Esophagus muscularis mucosa (tissue), 4 donors: ENCODE data around the gene PIAS4. TPM values are rescaled to one million over a fixed set of nuclear protein-coding genes. Genes with fewer than 3 reads are reported as not detected.

Experiments used
- DNase-seq: peaks from one replicate; pipeline ENCODE4 v3.0.0-alpha.2; 2017; ENCODE audit errors: extremely low spot score
- H3K27ac ChIP-seq, 4 donors: fragments of 200-600 bp; sonication (generic); replicated peaks in 1 of 4; 1 replicate in 3 of 4; 2 replicates in 1 of 4; pipeline ENCODE4 v1.5.1; 2016 to 2019; ENCODE audit warnings: mild to moderate bottlenecking in 1 of 4
- H3K27me3 ChIP-seq, 4 donors: fragments of 200-600 bp; sonication (generic); one replicate each; pipeline versions ENCODE4 v1.5.1 to v1.6.0; 2016 to 2019
- H3K36me3 ChIP-seq, 4 donors: fragments of 200-600 bp; sonication (generic); one replicate each; pipeline ENCODE4 v1.5.1; 2016 to 2019
- H3K4me1 ChIP-seq, 4 donors: fragments of 200-600 bp; sonication (generic); one replicate each; pipeline ENCODE4 v1.5.1; 2016 to 2019
- H3K4me3 ChIP-seq, 4 donors: fragments of 200-600 bp; sonication (generic); 1 replicate in 2 of 4; 2 replicates in 2 of 4; pipeline ENCODE4 v1.5.1; 2016 to 2019; ENCODE audit warnings: mild to moderate bottlenecking in 4 of 4, moderate library complexity in 1 of 4
- H3K9me3 ChIP-seq, 4 donors: fragments of 200-600 bp; sonication (generic); 1 replicate in 3 of 4; 2 replicates in 1 of 4; pipeline ENCODE4 v1.5.1; 2016 to 2019
- EP300 ChIP-seq: sonication (generic); formaldehyde crosslinking; IDR thresholded peaks from one replicate; pipeline ENCODE4 v1.6.1; 2017; ENCODE audit warnings: antibody characterized with exemption
- POLR2A ChIP-seq: fragments of 450-650 bp; IDR thresholded peaks from one replicate; pipeline ENCODE4 v1.6.1; 2017; ENCODE audit warnings: antibody characterized with exemption, moderate library complexity, mild to moderate bottlenecking, low read depth
- POLR2AphosphoS5 ChIP-seq, 2 donors: sonication (generic); formaldehyde crosslinking; IDR thresholded peaks; one replicate each; pipeline ENCODE4 v1.6.1; 2017; ENCODE audit warnings: antibody characterized with exemption in 2 of 2
- WGBS: methylation state at CpG from one replicate; pipeline ENCODE4 v1.1.5; 2018; 5-methylcytosine and 5-hydroxymethylcytosine counted together
- intact Hi-C: fragments of 100-400 bp; cut with DNase I; formaldehyde crosslinking; loops from one replicate; pipeline ENCODE4 v1.15.1; 2023
- total RNA-seq, 4 donors: library from RNA; depleted of rRNA; stranded (reverse); fragments of >200 nt; gene quantifications; one replicate each; pipeline versions ENCODE4 v1.1.0 to v1.2.1, GENCODE V29; 2016
- TF ChIP-seq, protein P1 (sequence below), 3 experiments: fragments of 200-600 bp in 2 of 3; fragments of 450-650 bp in 1 of 3; sonication (generic) in 2 of 3; IDR thresholded peaks; one replicate each; pipeline ENCODE4 v1.5.1; 2017 to 2019; ENCODE audit warnings: antibody characterized with exemption in 3 of 3, mild to moderate bottlenecking in 2 of 3, moderate library complexity in 1 of 3

The PIAS4 gene
- total RNA-seq, 4 donors from 2014 or later: 16.6 to 34.1 (median 24.8) TPM

DNA sequence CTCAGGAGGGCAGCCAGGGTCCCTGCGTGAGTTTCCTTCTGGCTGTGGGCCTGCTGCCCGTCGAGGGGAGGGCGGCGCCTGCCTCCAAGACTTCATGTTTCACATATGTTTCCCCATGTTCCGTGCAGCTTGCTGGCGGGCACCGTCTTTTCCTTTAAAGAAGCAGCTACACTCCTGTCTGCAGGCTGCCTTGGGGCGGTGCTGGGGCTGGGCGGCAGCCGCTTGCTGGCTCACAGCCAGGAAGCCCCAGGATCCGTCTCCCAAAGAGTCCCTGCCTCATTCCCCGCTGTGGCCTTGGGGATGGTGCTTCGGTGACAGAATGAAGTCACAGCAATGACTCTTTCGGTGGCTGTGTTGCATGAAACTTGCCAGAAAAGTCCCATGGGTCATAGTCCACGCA, 24.9 kb downstream of the PIAS4 start:
- intact Hi-C loops: no loop called here
- TF ChIP-seq POLR2A (no peak), POLR2AphosphoS5 (IDR thresholded peaks at IDR 0.05) (no peak), EP300 (no peak)
- TF ChIP-seq, protein P1, sequence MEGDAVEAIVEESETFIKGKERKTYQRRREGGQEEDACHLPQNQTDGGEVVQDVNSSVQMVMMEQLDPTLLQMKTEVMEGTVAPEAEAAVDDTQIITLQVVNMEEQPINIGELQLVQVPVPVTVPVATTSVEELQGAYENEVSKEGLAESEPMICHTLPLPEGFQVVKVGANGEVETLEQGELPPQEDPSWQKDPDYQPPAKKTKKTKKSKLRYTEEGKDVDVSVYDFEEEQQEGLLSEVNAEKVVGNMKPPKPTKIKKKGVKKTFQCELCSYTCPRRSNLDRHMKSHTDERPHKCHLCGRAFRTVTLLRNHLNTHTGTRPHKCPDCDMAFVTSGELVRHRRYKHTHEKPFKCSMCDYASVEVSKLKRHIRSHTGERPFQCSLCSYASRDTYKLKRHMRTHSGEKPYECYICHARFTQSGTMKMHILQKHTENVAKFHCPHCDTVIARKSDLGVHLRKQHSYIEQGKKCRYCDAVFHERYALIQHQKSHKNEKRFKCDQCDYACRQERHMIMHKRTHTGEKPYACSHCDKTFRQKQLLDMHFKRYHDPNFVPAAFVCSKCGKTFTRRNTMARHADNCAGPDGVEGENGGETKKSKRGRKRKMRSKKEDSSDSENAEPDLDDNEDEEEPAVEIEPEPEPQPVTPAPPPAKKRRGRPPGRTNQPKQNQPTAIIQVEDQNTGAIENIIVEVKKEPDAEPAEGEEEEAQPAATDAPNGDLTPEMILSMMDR (IDR thresholded peaks at IDR 0.05): no peak
- H3K4me3 ChIP-seq: no peak overlapping the region
- H3K27me3 ChIP-seq: no peaks in the 10 kb centered on the region
- peaks cover 0 to 15% (median 9%) of the 10 kb centered on the region in 4 donors for H3K4me1 ChIP-seq
- DNase-seq: no peak
- no peaks in the 10 kb centered on the region for H3K9me3 ChIP-seq
- peak overlapping the region in 1 of 4 donors; percentile 26 for H3K27ac ChIP-seq
- H3K36me3 ChIP-seq: peaks cover 49 to 100% (median 93%) of the 10 kb centered on the region in 4 donors
- WGBS: 64% methylated on average over 11 of the region's 16 CpGs

GRCh38 chr19:4033028-4033956, 25.8 kb downstream of the PIAS4 start:
- Histone ChIP-seq H3K9me3 (no peaks in the 10 kb centered on the region), H3K27me3 (no peaks in the 10 kb centered on the region), H3K36me3 (peaks cover 47 to 100% (median 94%) of the 10 kb centered on the region in 4 donors), H3K4me1 (peaks cover 0 to 15% (median 9%) of the 10 kb centered on the region in 4 donors), H3K4me3 (no peak overlapping the region), H3K27ac (no peak overlapping the region)
- no peak for DNase-seq
- TF ChIP-seq POLR2A (no peak), POLR2AphosphoS5 (IDR thresholded peaks at IDR 0.05) (no peak), EP300 (no peak)
- TF ChIP-seq, protein P1 (IDR thresholded peaks at IDR 0.05): no peak
- WGBS: 86% methylated on average over 35 of the region's 63 CpGs
- intact Hi-C loops: no loop called here

GRCh38 chr19:4034048-4035017, 26.8 kb downstream of the PIAS4 start:
- H3K4me3 ChIP-seq: no peak overlapping the region
- DNase-seq: no peak
- H3K4me1 ChIP-seq: peaks cover 0 to 15% (median 9%) of the 10 kb centered on the region in 4 donors
- WGBS: 72% methylated on average over 12 of the region's 34 CpGs
- no peaks in the 10 kb centered on the region for H3K9me3 ChIP-seq
- intact Hi-C loops: no loop called here
- no peak for TF ChIP-seq POLR2AphosphoS5 (IDR thresholded peaks at IDR 0.05)
- TF ChIP-seq, protein P1 (IDR thresholded peaks at IDR 0.05): no peak
- H3K27me3 ChIP-seq: no peaks in the 10 kb centered on the region
- peaks cover 41 to 98% (median 90%) of the 10 kb centered on the region in 4 donors for H3K36me3 ChIP-seq
- H3K27ac ChIP-seq: no peak overlapping the region

DNA sequence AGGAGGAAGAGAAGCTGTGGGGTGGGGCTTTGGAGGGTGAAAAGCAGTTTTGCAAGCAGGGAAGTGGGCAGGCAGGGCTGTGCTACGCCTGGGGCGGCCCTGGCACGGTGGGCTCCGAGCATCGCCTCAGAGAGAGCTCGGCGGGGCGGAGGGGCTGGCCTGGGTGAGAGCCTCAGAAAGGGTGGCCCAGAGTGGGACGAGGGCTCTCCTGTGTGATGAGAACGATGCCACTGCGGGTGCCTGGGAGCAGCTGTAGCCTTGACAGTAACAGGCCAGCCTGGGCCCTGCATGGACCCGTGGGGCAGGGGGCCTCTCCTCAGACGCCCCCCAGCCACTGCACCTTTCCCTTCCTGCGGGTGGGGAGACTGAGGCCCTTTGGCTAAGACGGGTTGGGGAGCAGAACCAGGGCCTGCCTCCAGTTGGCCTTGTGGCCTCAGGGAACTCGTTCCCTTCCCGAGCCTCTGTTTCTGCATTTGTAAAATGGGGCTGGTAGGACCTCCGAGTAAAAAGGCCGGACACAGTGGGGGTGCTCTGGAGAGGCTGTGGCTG, 27.6 kb downstream of the PIAS4 start:
- intact Hi-C loops: no loop called here
- no peak for DNase-seq
- Histone ChIP-seq H3K4me1 (peaks cover 0 to 15% (median 9%) of the 10 kb centered on the region in 4 donors), H3K27ac (no peak overlapping the region), H3K9me3 (no peaks in the 10 kb centered on the region), H3K27me3 (no peaks in the 10 kb centered on the region), H3K36me3 (peaks cover 34 to 90% (median 83%) of the 10 kb centered on the region in 4 donors), H3K4me3 (no peak overlapping the region)
- WGBS: 88% methylated on average over 18 of the region's 19 CpGs
- TF ChIP-seq POLR2AphosphoS5 (IDR thresholded peaks at IDR 0.05) (no peak), EP300 (no peak), POLR2A (no peak)
- TF ChIP-seq, protein P1 (IDR thresholded peaks at IDR 0.05): no peak
